ENCODE data around the gene PRPF40A. TPM values are rescaled to one million over a fixed set of nuclear protein-coding genes. Genes with fewer than 3 reads are reported as not detected.

PRPF40A gene
- total and polyA plus RNA-seq, 9 of the 15 experiments (the other 6 are each of a cell fraction or from before 2014, with no cell fraction given) = 168 to 304 (median 264) TPM

GRCh38 chr2:152618193-152618564 is 99.1 kb downstream of the PRPF40A start:
- 4% methylated on average over 5 of the region's 5 CpGs for WGBS (ENCODE audit: insufficient coverage, low coverage, missing lambda C conversion rate)
- in situ Hi-C loops (cut with MboI) = no loop called here
- DNase-seq (ENCODE audit: extremely low read depth in 1 of 4, low spot score in 3 of 4) (no peak), ATAC-seq (no peak), FAIRE-seq (no peak)
- Histone ChIP-seq H3K36me3 (ENCODE audit: control insufficient read depth, insufficient read depth, low read length) (no peaks in the 10 kb centered on the region), H3K9me1 (ENCODE audit: control insufficient read depth, insufficient read depth, low read length) (no peaks in the 10 kb centered on the region), H3K9ac (ENCODE audit: insufficient read depth in 1 of 2, low read depth in 2 of 2, low read length in 2 of 2) (no peak overlapping the region), H3K27ac (ENCODE audit: extremely low read depth, low read depth, low read length) (no peak overlapping the region), H3K4me1 (replicated peaks in 1 of 2; ENCODE audit: control insufficient read depth in 2 of 2, insufficient read depth in 2 of 2, low read length in 2 of 2) (peaks cover 0 to 17% of the 10 kb centered on the region in 2 experiments; a peak in 2 of 5 replicates), H3K79me2 (ENCODE audit: control insufficient read depth, insufficient read depth, low read length) (no peaks in the 10 kb centered on the region), H3K4me2 (ENCODE audit: insufficient read depth, low read length) (no peak overlapping the region), H3K9me3 (replicated peaks; ENCODE audit: control insufficient read depth, insufficient read depth, low read depth, low read length) (no peaks in the 10 kb centered on the region), H2AFZ (ENCODE audit: low read depth, low read length) (no peak overlapping the region), H3K4me3 (no peak overlapping the region), H4K20me1 (replicated peaks; ENCODE audit: control insufficient read depth, insufficient read depth, low read length) (no peaks in the 10 kb centered on the region), H3K27me3 (ENCODE audit: control insufficient read depth in 2 of 2, insufficient read depth in 2 of 2, low read length in 2 of 2) (peaks cover 9 to 12% of the 10 kb centered on the region in 2 experiments; a peak in 4 of 5 replicates)
- ChIA-PET CTCF (ENCODE audit: low intra/inter-chr PET ratio) (no interaction called here), POLR2A (interaction anchor here (0.6 to 1.4 kb wide), 4 partner anchors 20 to 578 kb away, joined by 3 read pairs; no protein-coding TSS in a partner anchor)
- intact Hi-C loops (cut with micrococcal nuclease) = no loop called here
- BruUV-seq (replicated peaks) = no TSS peak
- TF ChIP-seq ZFPM2 (CRISPR knock-in tag; IDR thresholded peaks at IDR 0.05) (no peak), NCOA1 (IDR thresholded peaks at IDR 0.05; ENCODE audit: low read depth) (no peak), ZBTB1 (CRISPR knock-in tag; IDR thresholded peaks at IDR 0.05; ENCODE audit: borderline replicate concordance, low read depth) (no peak), PRMT5 (CRISPR knock-in tag; IDR thresholded peaks at IDR 0.05) (no peak), SMAD1 (IDR thresholded peaks at IDR 0.05; ENCODE audit: low read depth, low read length, partially characterized antibody) (no peak), ZNF764 (CRISPR knock-in tag; IDR thresholded peaks at IDR 0.05; ENCODE audit: low read depth) (no peak), ZBTB2 (IDR thresholded peaks at IDR 0.05) (no peak), ZNF717 (CRISPR knock-in tag; IDR thresholded peaks at IDR 0.05) (no peak), DMBX1 (CRISPR knock-in tag; IDR thresholded peaks at IDR 0.05; ENCODE audit: borderline replicate concordance) (no peak), C11orf30 (IDR thresholded peaks at IDR 0.05; ENCODE audit: low read depth) (no peak), CLOCK (CRISPR knock-in tag; IDR thresholded peaks at IDR 0.05; ENCODE audit: borderline replicate concordance) (no peak), HNRNPL (IDR thresholded peaks at IDR 0.05; ENCODE audit: low read depth, low read length) (no peak), ZNF263 (CRISPR knock-in tag; IDR thresholded peaks at IDR 0.05; ENCODE audit: borderline replicate concordance) (no peak), RBM22 (IDR thresholded peaks at IDR 0.05; ENCODE audit: low read depth, low read length, poor library complexity, severe bottlenecking) (no peak), ILK (tag; IDR thresholded peaks at IDR 0.05; ENCODE audit: borderline replicate concordance, low read depth) (no peak), TGIF2 (CRISPR knock-in tag; IDR thresholded peaks at IDR 0.05) (no peak), TAL1 (IDR thresholded peaks at IDR 0.05) (no peak), DEAF1 (CRISPR knock-in tag; IDR thresholded peaks at IDR 0.05) (no peak), ESRRB (CRISPR knock-in tag; IDR thresholded peaks at IDR 0.05; ENCODE audit: borderline replicate concordance) (no peak)
